Measurements from ENCODE around the gene LTBP2.

The LTBP2 gene

DNA sequence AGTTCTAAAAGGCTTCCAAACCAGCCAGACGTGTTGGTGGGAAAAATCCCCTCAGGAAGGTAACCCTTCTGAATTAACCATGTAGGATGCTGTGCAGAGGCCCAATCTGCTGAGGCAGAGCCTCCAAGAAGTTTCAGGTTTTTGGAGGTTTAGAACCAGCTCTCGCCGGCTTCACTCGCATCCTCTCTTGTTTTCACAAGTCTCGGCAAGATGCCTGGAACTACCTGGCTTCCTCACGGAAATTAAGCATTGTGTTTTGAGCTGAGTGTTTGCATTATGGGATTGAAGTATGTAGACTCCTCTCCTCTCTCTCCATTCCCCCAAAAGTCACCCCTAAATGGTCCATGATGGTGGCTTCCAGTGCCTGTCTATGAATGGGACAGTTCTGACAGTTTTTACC, 20.6 kb downstream of the LTBP2 start:
- no peak for DNase-seq (ENCODE audit: low spot score)

DNA sequence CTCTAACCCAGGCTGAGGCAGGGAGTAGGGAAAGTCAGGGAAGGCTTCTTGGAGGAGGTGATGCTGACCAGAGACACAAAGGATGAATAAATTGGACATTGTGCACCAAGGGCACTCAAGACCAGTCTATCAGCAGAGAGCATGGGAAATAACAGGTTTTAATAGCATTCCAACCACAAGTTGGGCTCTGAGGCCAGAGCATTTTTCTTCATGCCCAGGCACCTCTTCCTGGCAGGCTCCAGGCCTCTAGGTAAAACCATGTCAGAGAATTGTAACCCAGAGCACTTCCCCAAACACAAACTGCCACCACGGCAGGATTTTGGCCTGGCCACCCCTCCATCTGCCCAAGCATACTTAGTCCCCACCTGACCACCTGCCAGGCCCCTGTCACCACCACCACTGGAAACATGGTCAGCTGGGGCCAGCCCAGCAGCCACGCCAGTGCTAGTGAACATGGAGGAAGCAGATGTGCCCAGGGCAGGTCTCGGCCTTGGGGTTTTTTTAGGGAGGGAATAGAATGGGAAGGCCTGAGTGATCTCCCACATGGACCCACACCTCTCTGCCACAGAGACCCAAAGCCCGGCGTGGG, 22.7 kb downstream of the LTBP2 start:
- DNase-seq (ENCODE audit: low spot score), result no peak

DNA sequence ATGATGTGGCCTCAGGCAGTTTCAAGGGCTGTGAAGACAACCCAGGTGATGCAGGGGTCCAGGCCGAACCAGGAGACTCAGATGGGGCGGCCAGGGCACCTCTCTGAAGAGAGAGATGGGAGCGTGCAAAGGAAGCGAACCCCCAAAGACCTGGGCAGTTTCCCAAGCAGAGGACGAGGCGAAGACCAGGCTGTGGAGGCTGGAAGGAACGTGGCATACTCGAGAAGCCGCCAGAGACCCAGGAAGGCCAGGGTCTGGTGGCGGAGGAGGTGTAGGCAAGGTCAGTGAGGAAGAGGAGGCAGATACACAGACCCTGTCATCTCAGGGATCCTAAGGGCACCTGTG, 24.7 kb downstream of the LTBP2 start:
- DNase-seq (ENCODE audit: low spot score), result no peak

DNA sequence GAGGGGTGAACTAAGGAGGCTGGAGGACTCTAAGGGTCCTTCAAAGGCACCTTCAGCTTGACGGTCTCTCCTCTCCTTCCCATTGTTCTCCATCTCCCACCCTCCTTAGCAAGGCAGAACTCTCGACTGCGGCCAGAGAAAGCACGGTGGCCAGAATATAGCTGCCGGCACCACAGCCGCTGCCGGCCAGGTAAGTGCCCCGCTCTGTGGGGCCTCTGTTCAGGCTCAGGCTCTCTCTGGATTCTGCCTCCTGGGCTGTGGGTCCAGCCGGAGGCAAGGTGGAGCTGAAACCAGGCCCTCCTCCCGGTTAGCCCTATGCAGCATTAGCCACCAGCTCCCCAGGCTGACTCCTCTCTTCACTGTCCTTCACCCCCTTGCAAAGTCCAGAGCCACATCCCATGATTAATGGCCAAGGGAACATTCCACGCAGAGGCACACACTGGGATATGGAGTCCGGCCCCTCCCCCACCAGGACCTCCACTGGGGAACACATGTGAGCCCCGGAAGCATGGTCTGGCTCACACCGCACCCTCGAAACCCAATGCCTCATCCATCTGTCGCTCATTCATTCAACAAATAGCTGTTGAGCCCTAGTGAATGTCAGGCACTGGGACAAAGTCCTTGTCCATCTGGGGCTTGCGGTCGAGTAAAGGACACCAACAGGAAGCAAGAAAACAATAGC, 25.2 kb downstream of the LTBP2 start:
- no peak for DNase-seq (ENCODE audit: low spot score)

DNA sequence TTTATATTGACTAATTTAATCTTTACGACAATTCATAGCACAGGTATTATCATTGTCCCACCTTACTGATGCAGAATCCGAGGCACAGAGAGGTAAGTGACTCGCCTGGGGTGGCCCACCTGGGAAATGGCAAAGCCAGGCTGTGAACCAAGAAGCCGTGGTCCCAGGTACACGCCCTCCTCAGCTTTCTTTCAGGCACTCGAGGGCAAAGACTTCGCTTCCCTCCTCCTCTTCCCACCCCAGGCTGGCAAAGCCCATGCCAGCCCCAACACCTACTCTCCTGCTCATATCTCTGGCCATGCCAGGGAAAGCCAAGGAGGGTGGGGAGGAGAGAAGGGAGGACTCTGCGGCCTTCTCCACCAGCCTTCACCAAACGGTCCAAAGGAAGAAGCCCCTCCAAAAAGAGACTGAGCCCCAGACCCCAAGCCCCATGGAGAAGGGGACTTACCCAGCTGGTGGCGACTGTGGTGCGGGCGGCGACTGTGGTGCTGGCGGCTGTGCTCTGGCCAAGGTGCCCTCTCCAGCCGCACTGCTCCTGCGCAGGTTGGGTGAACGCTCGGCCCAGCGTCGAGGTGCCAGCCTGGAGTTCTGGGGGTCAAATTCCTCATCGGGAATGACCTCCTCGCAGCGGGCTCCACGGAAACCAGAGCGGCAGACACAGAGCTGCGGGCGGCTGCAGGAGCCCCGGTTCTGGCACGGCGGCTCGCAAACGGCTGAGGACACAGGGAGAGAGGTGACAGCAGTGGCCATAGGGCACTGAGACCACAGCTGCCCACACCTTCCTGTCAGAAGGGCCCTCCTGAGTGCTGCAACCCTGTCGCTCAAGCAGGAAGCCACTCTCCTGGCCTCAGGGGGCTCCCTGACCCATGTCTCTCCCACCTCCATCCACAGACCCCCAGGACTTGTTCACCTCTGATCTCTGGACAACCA, 26.4 kb downstream of the LTBP2 start:
- no peak for DNase-seq (ENCODE audit: low spot score)

DNA sequence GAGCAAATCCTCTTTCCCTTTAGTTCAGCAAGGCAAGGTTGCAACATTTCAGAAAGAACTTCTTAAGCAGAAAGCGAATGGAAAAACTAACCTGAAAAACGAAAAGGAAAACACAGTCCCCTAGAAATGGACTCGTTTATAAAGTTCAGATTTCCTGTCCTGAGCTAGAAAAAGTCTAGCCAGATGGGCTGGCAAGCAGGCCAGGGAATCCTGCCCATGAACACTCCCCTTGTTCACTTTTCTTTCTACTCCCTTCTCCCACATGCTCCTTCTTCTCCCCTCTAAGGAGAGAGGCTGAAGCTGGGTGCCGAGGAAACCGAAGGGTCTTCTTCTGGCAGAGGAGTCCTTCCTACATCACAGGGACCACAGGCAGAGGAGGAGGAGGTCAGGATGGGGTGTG, 27.1 kb downstream of the LTBP2 start:
- no peak for DNase-seq (ENCODE audit: low spot score)

DNA sequence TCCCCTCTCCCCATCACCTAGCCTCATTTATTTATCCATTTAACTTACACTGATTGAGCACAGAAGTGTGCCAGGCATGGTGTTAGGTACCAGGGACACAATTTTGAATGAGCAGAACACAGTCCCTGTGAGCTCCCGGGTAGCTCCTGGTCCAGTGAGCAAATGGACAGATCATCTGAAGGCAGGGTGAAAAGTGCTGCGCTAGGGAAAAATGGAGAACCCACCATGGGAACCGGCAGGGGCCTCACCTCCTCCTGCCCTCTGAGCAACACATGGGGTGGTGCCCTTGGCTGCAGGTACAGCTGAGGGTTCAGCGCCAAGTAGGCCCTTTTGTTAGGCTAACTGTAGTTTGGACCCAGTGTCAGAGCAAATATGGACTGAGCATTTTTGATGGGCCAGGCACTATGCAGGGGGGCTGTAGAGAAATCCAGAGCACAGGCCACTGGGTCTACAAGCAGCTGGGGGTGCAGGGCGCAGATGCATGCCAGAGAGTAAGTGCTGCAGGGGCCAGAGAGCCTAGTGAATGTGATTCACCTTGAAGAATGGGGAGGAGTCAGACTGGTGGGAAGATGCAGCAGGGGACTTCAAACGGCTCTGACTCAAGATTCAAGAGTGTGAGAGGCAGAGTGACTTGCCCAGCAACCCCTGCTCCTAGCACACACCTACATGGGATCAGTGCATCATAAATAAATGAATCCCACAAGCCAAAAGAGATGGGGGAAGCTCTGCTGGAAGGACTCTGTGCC, 28.2 kb downstream of the LTBP2 start:
- DNase-seq (ENCODE audit: low spot score), result no peak

DNA sequence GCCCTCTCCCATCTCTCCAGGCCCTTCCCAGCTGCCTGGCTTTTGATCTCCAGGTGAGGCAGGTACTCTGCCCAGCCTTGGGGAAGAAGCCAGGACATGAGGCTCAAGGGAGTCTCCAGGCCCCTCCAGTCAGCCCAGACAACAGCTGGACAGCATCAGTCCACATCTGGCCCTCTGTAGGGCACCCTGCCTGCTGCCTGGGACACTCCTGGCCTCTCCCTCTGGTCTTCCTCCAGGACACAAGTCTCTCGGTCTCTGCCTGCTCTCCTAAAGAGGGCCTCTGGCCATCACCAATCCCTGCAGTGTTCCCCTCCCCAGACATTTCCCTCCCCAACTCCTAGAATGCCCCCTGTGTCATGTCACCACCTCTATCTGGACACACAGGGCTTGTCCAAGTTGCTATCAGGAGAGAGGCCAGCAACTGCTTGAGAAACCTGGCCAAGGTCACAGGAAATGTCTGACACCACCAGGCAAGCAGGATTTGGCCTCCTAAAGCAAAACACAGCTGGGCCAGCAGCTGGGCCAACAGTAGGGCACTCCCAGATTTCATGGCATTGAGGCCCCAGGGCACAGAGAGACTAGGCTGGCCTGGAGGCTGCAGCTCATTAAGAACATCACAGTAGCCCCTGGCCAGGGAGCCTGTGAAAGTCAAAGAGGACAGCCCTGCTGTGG, 29.0 kb downstream of the LTBP2 start:
- no peak for DNase-seq (ENCODE audit: low spot score)

DNA sequence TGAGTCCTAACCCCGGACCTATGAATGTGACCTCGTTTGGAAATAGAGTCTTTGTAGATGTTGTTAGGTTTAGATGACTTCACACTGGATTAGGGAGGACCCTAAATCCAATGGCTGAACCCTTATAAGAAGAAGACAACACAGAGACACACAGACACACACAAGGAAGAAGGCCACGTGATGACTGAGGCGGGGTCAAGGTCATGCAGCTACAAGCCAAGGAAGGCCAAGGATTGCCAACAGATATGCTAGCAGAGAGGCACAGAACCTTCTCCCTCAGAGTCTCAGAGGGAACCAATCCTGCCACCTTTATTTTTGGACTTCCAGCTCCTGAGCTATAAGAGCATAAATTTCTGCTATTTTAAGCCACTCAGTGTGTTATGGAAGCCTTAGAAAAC, 31.8 kb downstream of the LTBP2 start:
- DNase-seq (ENCODE audit: low spot score), result no peak

DNA sequence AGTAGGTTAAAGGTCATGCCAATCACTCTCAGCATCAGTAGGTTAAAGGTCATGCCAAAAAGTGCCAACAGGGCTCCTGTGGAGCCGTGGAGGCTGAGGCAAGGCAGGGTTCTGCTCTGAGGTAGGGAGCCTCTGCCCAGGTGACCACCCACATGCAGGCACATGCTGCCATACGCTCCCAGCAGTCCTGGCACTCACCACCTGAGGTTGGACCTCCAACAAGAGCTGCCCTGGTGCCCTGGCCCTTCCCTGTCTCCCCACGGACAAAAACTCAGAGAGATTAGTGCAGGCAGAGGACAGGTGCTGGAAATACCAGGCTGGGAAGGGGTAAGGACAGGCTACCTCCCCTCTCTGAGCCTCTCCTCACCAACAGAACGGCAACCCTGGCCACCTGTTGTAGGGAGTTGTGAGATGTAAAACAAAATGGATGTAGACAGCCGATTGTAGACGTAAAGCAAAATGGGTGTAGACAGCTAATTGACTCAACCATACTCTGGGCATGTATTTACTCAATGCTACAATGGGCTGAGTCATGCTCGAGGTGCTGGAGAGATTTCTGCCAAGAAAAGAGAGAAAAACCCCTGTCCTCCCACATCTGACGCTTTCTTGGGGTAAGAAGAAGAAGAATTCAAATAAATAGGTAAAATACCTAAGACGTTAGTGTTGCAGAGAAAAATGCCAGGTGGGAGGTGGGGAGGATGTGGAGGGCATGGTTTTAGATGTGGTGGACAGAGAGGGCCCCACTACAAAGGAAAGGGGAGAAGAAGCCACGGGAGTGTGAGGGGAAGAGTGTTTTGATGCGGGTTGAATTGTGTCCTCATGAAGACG, 32.4 kb downstream of the LTBP2 start:
- DNase-seq (ENCODE audit: low spot score), result peak; percentile 27

DNA sequence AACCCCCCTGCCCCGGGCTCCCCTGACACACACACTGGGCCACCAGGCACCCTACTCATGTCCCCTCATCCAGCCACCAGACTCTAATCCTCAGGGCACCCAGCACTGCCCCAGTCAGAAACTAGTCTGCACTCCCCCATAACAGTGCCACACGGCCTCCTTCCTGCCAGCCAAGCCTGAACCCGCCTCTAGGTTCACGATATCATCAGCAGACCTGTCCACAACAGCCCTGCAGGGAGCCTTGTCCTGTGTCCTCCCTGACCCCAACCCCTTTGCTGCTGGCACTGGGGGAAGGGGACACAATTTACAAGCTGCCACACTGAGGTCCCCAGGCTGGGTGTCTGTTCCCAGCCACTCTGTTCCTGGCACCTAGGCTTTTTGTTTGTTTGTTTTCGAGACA, 33.6 kb downstream of the LTBP2 start:
- no peak for DNase-seq (ENCODE audit: low spot score)

DNA sequence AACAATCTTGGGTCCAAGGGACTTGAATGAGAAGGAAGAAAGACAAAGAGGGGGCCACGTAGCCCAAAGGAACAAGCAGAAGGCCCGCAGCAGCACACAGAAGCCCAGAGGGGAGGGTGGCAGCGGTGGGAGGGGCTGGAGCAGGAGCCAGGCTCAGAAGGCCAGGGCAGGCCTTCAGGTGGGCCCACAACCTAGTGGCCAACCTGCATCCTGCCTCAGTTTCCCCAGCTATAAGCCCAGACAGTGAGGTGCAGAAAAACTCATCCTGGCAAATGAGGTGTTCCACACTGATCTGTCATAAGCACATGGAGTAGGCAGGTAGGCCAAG, 34.1 kb downstream of the LTBP2 start:
- no peak for DNase-seq (ENCODE audit: low spot score)

DNA sequence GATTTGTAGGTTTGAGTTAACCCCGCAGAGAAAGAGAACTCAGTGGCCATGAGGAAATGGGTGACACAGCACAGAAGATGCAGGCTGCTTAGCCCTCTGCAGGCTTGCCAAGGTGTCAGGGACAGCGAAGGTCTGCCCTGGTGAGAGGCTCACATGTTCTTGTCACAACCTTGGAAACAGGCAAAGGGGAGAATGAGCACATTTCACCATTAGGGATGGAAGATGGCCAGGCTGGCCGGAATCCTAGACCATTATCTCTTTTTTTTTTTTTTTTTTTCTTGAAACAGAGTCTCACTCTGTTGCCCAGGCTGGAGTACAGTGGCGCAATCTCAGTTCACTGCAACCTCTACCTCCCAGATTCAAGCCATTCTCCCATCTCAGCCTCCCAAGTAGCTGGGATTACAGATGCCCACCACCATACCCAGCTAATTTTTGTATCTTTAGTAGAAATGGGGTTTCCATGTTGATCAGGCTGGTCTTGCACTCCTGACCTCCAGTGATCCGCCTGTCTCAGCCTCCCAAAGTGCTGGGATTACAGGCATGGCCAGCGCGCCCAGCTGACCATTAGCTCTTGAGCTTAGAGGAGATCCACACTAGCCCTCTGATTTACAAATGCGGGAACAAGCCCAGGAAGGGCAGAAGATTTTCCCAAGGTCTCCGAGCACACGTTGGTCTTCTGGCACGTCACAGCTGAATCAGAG, 34.6 kb downstream of the LTBP2 start:
- no peak for DNase-seq (ENCODE audit: low spot score)

DNA sequence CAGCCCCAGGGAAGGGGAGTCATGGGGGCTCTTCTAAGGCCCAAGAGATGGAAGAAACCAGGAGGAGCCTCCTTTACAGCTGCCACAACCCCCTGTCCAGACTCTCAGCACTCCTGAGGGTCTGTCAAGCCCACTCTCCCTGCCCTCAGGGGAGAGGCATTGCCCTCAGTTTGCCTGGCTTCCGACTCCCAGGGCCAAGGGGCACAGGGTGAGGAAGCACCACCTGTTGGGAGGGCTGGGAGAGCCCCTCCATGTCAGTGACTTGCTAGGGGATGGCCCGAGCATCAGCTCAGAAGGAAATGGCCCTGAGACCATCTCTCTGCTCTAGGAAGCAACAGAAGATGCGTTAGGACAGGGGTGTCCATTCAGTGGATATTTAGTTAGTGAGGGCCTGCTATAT, 36.1 kb downstream of the LTBP2 start:
- DNase-seq (ENCODE audit: low spot score), result no peak

DNA sequence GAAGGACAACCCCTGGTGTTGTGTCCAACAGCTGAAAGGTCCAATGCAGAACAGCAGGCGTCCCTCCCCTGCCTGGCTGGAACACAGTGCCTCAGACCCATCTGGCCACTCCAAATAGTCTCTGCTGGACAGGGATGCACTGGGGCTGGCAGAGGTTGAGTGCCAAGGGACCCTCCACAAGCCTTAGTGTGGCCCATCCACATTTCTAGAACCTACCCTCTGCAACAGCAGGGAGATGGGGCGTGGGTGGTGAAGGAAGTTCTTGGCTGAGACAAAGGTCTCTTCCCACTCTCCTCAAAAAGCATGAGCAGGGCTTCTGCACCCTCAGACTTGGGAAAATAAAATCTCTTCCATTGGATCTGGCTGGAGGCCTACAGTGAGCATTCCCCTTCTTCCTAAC, 36.5 kb downstream of the LTBP2 start:
- no peak for DNase-seq (ENCODE audit: low spot score)

DNA sequence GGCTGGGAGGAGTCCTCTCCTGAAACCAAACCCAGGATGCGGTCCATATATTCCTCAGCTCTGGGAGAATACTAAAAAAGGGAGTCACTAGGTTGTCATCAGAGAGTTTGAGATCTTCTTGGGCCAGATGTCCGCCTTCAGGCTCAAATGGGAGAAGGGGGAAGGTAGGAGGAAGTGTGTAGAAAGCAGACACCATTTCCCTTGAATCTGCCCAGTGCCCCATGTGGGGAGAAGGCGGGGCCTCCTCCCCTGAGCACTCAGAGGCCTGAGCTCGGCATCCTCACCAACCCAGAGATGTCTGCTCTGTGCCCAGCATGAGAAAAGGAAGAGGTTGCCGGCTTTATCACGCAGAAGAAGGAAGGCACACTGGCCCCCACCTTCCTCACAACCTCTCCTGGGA, 37.3 kb downstream of the LTBP2 start:
- no peak for DNase-seq (ENCODE audit: low spot score)

DNA sequence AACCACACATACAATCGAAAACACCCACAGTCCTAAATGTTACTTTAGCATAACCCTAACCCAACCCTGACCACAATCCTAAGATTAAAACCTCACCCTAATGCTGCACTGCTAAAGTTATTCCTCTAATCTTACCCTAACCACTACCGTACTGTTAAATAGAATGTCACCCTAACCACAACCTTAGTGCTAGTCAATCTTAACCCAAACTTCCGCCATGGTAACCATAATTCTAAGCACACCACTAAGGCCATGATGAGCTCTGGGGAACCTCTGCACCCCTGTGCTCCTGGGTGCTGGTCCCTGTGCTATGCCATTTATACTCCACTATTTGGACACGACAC, 38.0 kb downstream of the LTBP2 start:
- DNase-seq (ENCODE audit: low spot score), result peak; percentile 49

DNA sequence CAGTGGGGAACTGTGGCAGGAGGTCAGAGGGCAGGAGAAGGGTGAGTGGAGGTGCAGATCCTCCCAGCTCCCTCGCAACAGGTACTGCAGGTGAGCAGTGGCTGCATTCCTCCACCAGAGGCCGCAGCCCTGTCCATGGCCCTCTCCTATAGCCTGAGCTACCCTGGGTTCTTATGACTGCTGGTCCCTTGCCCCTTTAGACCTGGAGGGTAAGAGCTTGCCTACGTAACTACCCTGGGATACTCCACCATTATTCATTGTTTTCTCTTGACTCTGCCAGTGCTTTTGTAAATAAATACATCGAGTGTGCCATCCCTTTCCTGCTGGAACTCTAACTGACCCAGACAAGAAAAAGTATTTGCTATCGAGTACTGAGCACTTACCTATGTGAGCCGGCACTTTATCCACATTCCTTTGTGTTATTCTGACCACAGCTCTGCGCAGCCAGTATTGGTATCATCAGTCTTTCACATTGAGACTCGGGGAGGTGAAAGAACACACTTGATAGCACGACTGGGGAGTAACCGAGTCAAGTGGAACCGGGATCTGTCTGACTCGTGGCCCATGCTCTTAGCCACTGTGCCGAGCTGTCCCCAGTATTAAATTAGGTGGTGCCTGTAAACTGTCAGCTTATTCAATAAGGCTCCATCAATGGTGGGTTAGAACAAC, 38.5 kb downstream of the LTBP2 start:
- DNase-seq (ENCODE audit: low spot score), result no peak

DNA sequence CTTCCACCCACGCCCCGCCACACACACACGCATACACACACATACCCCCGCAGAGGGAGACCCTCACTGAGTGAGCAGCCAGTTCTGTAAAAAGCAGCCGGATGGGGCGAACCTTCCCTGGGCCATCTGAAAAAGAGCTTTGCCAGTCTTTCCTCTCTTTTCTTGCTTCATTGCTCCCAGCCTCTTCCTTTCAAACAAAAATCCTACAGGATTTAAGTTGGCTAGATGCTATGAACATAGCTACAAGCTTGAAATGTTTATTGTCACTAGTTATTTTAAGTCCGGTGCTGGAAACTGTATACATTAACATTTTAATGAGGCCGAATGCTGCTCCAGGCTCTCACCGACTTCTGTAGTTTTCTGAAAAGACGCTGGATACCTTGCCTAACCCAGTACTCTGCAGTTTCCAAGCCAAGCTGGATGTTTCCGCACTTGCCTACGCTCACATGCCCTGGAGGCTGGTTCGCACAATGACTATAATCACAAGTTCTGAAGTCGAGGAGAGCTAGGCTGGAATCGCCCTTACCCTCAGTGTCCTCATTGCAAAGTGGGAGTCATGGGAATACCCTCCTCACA, 39.2 kb downstream of the LTBP2 start:
- no peak for DNase-seq (ENCODE audit: low spot score)

Measured in CD4-positive, alpha-beta T cell treated with Interleukin-15 for 4 hours (primary cell).